ENCODE measurements around the gene YIF1A. TPM values are rescaled to one million over a fixed set of nuclear protein-coding genes. Genes with fewer than 3 reads are reported as not detected.

The YIF1A gene
- polyA plus RNA-seq, 1 of the 3 experiments (the other 2 are of a cell fraction): 123 TPM

DNA sequence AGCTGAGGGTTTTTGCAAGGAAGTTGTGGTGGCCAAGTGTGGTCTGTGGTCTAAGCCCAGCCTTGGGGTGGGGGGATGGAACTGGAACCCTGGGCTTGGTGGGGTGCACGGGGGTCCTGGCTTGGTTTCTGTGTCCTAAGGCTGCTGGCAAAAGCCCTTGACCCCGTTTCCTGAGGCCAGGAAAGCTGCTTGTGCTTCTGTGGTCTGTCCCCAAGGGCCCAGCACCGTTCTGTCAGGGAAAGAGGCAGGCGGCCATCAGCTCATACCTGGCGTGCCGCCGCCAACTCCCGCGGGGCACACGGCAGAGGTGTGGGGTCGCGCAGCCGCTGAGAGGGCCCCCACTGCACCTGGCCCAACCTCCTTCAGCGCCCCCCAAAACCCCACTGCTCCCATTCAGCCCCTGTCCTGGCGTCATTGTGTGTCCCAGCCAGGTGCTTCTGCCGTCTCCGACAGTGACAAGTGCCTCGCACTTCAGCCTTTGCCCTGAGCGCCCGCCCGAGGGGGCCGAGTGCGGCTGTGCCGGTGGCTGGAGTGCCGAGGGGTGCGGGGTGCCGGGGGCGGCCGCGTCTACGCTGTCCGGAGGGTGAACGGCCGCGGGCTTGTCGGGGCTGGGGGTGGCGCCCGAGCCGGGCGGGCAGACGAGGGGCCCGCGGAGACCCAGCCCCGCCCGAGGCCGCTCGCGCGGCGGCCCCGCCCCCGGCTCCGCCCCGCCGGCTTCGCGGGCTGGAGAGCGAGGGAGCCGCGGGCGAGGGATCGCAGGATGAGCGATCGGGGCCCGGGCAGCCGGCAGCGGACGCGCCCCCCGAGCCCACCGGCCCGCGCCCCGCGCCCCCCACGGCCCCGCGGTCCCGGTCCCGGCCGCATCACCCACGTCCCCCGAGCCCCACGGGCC, 11.2 kb downstream of the YIF1A start, which contains the start of gene CNIH2:
Gene CNIH2 (plus strand): TSS at position 705 of the 892 bp plus-strand sequence. CDS start 282 bp downstream, outside the sequence.
- WGBS (ENCODE audit: low lambda C conversion rate): 56% methylated on average over 4 of the region's 84 CpGs
- Histone ChIP-seq H3K4me1 (ENCODE audit: control insufficient read depth in 1 of 2, insufficient read depth in 2 of 2, low read depth in 1 of 2, low read length in 1 of 2) (peaks cover 0 to 40% of the 10 kb centered on the region in 2 experiments; a peak in 1 of 4 replicates), H3K4me3 (ENCODE audit: low read depth in 2 of 2, low read length in 1 of 2) (peak within 1 kb of the TSS; percentile 44 to 51; a peak in 3 of 4 replicates), H3K79me2 (ENCODE audit: insufficient read depth) (no peaks in the 10 kb centered on the region), H3F3A (replicated peaks; ENCODE audit: insufficient read depth) (peaks cover 24% of the 10 kb centered on the region), H3K4me2 (peak within 1 kb of the TSS; percentile 57; the same call in 1 of the 2 replicates), H3K9me3 (no peaks in the 10 kb centered on the region), H3K9me2 (no peaks in the 10 kb centered on the region), H2AFZ (ENCODE audit: low read depth) (no peak within 1 kb of the TSS), H3K27me3 (ENCODE audit: insufficient read depth) (no peaks in the 10 kb centered on the region), H4K20me1 (ENCODE audit: insufficient read depth) (peaks cover 8% of the 10 kb centered on the region), H3K27ac (ENCODE audit: low read depth in 2 of 2, low read length in 1 of 2) (peak within 1 kb of the TSS in 1 of 2 experiments; percentile 77; a peak in 2 of 4 replicates), H3K9ac (no peak within 1 kb of the TSS), H3K36me3 (replicated peaks in 1 of 2; ENCODE audit: control insufficient read depth in 1 of 2, insufficient read depth in 2 of 2, low read length in 1 of 2) (peaks cover 15 to 37% of the 10 kb centered on the region in 2 experiments)
- TF ChIP-seq MEF2A (IDR thresholded peaks at IDR 0.05; ENCODE audit: borderline replicate concordance, low read depth) (no peak), FOXJ3 (CRISPR knock-in tag; IDR thresholded peaks at IDR 0.05) (no peak), EZH2phosphoT487 (IDR thresholded peaks at IDR 0.05; ENCODE audit: borderline replicate concordance, low read depth) (no peak), RFX5 (IDR thresholded peaks at IDR 0.05; ENCODE audit: low read length) (no peak), RCOR1 (IDR thresholded peaks at IDR 0.05; ENCODE audit: low read length) (no peak), SMC3 (IDR thresholded peaks at IDR 0.05; ENCODE audit: low read depth, low read length) (no peak), NRF1 (IDR thresholded peaks at IDR 0.05; ENCODE audit: low read depth, low read length) (no peak), NFIC (IDR thresholded peaks at IDR 0.05; ENCODE audit: borderline replicate concordance) (no peak), POLR2AphosphoS5 (IDR thresholded peaks at IDR 0.05; ENCODE audit: low read depth, low read length) (no peak), MXI1 (IDR thresholded peaks at IDR 0.05; ENCODE audit: low read depth, low read length) (no peak), SIN3A (IDR thresholded peaks at IDR 0.05; ENCODE audit: borderline replicate concordance, low read depth, low read length) (no peak), FOSL2 (IDR thresholded peaks at IDR 0.05; ENCODE audit: borderline replicate concordance, low read depth) (no peak)
- TF ChIP-seq, protein P1, sequence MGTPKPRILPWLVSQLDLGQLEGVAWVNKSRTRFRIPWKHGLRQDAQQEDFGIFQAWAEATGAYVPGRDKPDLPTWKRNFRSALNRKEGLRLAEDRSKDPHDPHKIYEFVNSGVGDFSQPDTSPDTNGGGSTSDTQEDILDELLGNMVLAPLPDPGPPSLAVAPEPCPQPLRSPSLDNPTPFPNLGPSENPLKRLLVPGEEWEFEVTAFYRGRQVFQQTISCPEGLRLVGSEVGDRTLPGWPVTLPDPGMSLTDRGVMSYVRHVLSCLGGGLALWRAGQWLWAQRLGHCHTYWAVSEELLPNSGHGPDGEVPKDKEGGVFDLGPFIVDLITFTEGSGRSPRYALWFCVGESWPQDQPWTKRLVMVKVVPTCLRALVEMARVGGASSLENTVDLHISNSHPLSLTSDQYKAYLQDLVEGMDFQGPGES (IDR thresholded peaks at IDR 0.05; ENCODE audit: low read depth, low read length): no peak
- TF ChIP-seq, protein P2, sequence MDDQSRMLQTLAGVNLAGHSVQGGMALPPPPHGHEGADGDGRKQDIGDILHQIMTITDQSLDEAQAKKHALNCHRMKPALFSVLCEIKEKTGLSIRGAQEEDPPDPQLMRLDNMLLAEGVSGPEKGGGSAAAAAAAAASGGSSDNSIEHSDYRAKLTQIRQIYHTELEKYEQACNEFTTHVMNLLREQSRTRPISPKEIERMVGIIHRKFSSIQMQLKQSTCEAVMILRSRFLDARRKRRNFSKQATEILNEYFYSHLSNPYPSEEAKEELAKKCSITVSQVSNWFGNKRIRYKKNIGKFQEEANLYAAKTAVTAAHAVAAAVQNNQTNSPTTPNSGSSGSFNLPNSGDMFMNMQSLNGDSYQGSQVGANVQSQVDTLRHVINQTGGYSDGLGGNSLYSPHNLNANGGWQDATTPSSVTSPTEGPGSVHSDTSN (IDR thresholded peaks at IDR 0.05): no peak
- TF ChIP-seq, protein P3, sequence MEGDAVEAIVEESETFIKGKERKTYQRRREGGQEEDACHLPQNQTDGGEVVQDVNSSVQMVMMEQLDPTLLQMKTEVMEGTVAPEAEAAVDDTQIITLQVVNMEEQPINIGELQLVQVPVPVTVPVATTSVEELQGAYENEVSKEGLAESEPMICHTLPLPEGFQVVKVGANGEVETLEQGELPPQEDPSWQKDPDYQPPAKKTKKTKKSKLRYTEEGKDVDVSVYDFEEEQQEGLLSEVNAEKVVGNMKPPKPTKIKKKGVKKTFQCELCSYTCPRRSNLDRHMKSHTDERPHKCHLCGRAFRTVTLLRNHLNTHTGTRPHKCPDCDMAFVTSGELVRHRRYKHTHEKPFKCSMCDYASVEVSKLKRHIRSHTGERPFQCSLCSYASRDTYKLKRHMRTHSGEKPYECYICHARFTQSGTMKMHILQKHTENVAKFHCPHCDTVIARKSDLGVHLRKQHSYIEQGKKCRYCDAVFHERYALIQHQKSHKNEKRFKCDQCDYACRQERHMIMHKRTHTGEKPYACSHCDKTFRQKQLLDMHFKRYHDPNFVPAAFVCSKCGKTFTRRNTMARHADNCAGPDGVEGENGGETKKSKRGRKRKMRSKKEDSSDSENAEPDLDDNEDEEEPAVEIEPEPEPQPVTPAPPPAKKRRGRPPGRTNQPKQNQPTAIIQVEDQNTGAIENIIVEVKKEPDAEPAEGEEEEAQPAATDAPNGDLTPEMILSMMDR (IDR thresholded peaks at IDR 0.05): no peak
- TF ChIP-seq, protein P4, sequence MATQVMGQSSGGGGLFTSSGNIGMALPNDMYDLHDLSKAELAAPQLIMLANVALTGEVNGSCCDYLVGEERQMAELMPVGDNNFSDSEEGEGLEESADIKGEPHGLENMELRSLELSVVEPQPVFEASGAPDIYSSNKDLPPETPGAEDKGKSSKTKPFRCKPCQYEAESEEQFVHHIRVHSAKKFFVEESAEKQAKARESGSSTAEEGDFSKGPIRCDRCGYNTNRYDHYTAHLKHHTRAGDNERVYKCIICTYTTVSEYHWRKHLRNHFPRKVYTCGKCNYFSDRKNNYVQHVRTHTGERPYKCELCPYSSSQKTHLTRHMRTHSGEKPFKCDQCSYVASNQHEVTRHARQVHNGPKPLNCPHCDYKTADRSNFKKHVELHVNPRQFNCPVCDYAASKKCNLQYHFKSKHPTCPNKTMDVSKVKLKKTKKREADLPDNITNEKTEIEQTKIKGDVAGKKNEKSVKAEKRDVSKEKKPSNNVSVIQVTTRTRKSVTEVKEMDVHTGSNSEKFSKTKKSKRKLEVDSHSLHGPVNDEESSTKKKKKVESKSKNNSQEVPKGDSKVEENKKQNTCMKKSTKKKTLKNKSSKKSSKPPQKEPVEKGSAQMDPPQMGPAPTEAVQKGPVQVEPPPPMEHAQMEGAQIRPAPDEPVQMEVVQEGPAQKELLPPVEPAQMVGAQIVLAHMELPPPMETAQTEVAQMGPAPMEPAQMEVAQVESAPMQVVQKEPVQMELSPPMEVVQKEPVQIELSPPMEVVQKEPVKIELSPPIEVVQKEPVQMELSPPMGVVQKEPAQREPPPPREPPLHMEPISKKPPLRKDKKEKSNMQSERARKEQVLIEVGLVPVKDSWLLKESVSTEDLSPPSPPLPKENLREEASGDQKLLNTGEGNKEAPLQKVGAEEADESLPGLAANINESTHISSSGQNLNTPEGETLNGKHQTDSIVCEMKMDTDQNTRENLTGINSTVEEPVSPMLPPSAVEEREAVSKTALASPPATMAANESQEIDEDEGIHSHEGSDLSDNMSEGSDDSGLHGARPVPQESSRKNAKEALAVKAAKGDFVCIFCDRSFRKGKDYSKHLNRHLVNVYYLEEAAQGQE (IDR thresholded peaks at IDR 0.05; ENCODE audit: low read depth, low read length): no peak
- TF ChIP-seq, protein P5, sequence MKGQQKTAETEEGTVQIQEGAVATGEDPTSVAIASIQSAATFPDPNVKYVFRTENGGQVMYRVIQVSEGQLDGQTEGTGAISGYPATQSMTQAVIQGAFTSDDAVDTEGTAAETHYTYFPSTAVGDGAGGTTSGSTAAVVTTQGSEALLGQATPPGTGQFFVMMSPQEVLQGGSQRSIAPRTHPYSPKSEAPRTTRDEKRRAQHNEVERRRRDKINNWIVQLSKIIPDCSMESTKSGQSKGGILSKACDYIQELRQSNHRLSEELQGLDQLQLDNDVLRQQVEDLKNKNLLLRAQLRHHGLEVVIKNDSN (IDR thresholded peaks at IDR 0.05; ENCODE audit: borderline replicate concordance, low read depth): no peak
- ChIA-PET POLR2A (interaction anchor here (0.6 to 1.4 kb wide), 3 partner anchors 8 to 13 kb away, joined by 3 read pairs; partner anchors contain the start of gene TMEM151A), CTCF (interaction anchor here (0.7 to 8.2 kb wide), 5 partner anchors 8 to 446 kb away, joined by 3 to 111 read pairs (median 46); partner anchors contain the start of genes RAB1B and YIF1A)
- DNase-seq: peak; percentile 93

Data from SK-N-SH (cell line).